Kidney (tissue), 14 donors: Measurements from ENCODE around the gene MLPH. TPM values are rescaled to one million over a fixed set of nuclear protein-coding genes. Genes with fewer than 3 reads are reported as not detected.

Experiments
- DNase-seq, 5 donors: peaks; one replicate each; pipeline ENCODE4 v3.0.0-alpha.2; 2013 to 2020
- FAIRE-seq: peaks from 2 replicates; lab custom pipeline; 2012; peaks lifted over from hg19 to GRCh38; lab: Jason Lieb, UNC
- H3K27ac ChIP-seq, 2 donors: one replicate each; pipeline ENCODE4 v1.7.0; 2013; ENCODE audit warnings: low read depth in 2 of 2, low read length in 2 of 2, inconsistent platforms in 1 of 2
- H3K27me3 ChIP-seq: one replicate; pipeline ENCODE4 v1.7.1; 2013; ENCODE audit warnings: low read length, inconsistent platforms; ENCODE audit not compliant: control insufficient read depth, insufficient read depth
- H3K36me3 ChIP-seq, 3 donors: one replicate each; pipeline versions ENCODE4 v1.7.0 to v1.7.1; 2013; ENCODE audit warnings: low read length in 3 of 3, control low read depth in 1 of 3, inconsistent platforms in 1 of 3; ENCODE audit not compliant: insufficient read depth in 3 of 3, control insufficient read depth in 2 of 3
- H3K4me1 ChIP-seq, 3 donors: one replicate each; pipeline versions ENCODE4 v1.7.0 to v1.7.1; 2013; ENCODE audit warnings: low read length in 3 of 3, inconsistent platforms in 1 of 3, low read depth in 1 of 3; ENCODE audit not compliant: control insufficient read depth in 2 of 3, insufficient read depth in 2 of 3
- H3K4me3 ChIP-seq, 3 donors: one replicate each; pipeline versions ENCODE4 v1.7.0 to v1.8.1; 2013; ENCODE audit warnings: low read length in 3 of 3, control low read depth in 1 of 3, inconsistent platforms in 1 of 3
- H3K9ac ChIP-seq, 3 donors: one replicate each; pipeline versions ENCODE4 v1.7.0 to v1.7.1; 2013; ENCODE audit warnings: low read length in 3 of 3, control low read depth in 1 of 3, inconsistent platforms in 1 of 3
- H3K9me3 ChIP-seq, 3 donors: one replicate each; pipeline versions ENCODE4 v1.7.0 to v1.7.1; 2013; ENCODE audit warnings: low read length in 3 of 3, control low read depth in 1 of 3, inconsistent platforms in 1 of 3; ENCODE audit not compliant: control insufficient read depth in 2 of 3, insufficient read depth in 1 of 3
- CTCF ChIP-seq: IDR thresholded peaks from 3 replicates; pipeline ENCODE4 v1.5.1; 2012; ENCODE audit warnings: mild to moderate bottlenecking, moderate library complexity, borderline replicate concordance; ENCODE audit not compliant: insufficient read depth; ENCODE audit errors: extremely low read depth
- intact Hi-C: fragments of 100-400 bp; cut with DNase I; formaldehyde crosslinking; loops from one replicate; pipeline ENCODE4 v1.11.1; 2022
- polyA plus RNA-seq: library from polyadenylated mRNA; stranded (reverse); fragments of 350-450 nt; fragmentation: Illumina TruSeq; extraction: RNeasy Lipid Tissue Mini Kit (QIAGEN cat#74804); gene quantifications from one replicate; pipeline ENCODE4 v1.2.3, GENCODE V29; 2014; ENCODE audit warnings: low read depth, low replicate concordance; ENCODE audit not compliant: insufficient read depth
- total RNA-seq: library from RNA; stranded (reverse); fragmentation: NEBNext Ultra II Directional; extraction: Animal tissue kit (Norgen Biotek cat#: 25700); gene quantifications from one replicate; pipeline ENCODE4 v1.2.1, GENCODE V29; 2021
- donor health status: control.
- donor health status: control.
- donor health status: control.
- donor health status: control.
- donor health status: control.
- donor health status: DM: yes; HTN: yes; CAD: no.
- donor health status: Normal renal cell carcinoma (clear cell type).

Gene MLPH
- total and polyA plus RNA-seq, 2 donors from 2014 or later: 4.6 to 9.6 TPM

GRCh38 chr2:237497838-237498186 is 10.8 kb downstream of the MLPH start:
- FAIRE-seq (no peak), DNase-seq (peak in 1 of 5 donors; percentile 34)
- intact Hi-C loops: no loop called here
- Histone ChIP-seq H3K27ac (no peak overlapping the region), H3K36me3 (no peaks in the 10 kb centered on the region), H3K9ac (no peak overlapping the region), H3K4me1 (no peaks in the 10 kb centered on the region), H3K9me3 (no peaks in the 10 kb centered on the region), H3K27me3 (no peaks in the 10 kb centered on the region), H3K4me3 (no peak overlapping the region)
- no peak for TF ChIP-seq CTCF

GRCh38 chr2:237498341-237498740 is 11.3 kb downstream of the MLPH start:
- Histone ChIP-seq H3K27ac (no peak overlapping the region), H3K4me3 (no peak overlapping the region), H3K36me3 (no peaks in the 10 kb centered on the region), H3K9me3 (no peaks in the 10 kb centered on the region), H3K27me3 (no peaks in the 10 kb centered on the region), H3K9ac (no peak overlapping the region), H3K4me1 (no peaks in the 10 kb centered on the region)
- intact Hi-C loops: no loop called here
- TF ChIP-seq CTCF: no peak
- peak in 1 of 5 donors; percentile 30 for DNase-seq
- FAIRE-seq: no peak

GRCh38 chr2:237500681-237501424 is 13.8 kb downstream of the MLPH start:
- no peak overlapping the region for H3K9ac ChIP-seq
- intact Hi-C loops: no loop called here
- DNase-seq: peak in 1 of 5 donors; percentile 72
- no peaks in the 10 kb centered on the region for H3K27me3 ChIP-seq
- no peak overlapping the region for H3K27ac ChIP-seq
- no peaks in the 10 kb centered on the region for H3K9me3 ChIP-seq
- TF ChIP-seq CTCF: no peak
- H3K4me1 ChIP-seq: no peaks in the 10 kb centered on the region
- no peak overlapping the region for H3K4me3 ChIP-seq
- no peak for FAIRE-seq
- no peaks in the 10 kb centered on the region for H3K36me3 ChIP-seq
